HG02610 (cell line): Measurements from ENCODE around the gene HOXB4.
"Not testable (repeated sequence)": the region's sequence is repeated elsewhere in the genome, so short reads cannot be mapped to it uniquely, and the experiment has no call there.

Source experiments
- ATAC-seq: cut with Tn5 transposase; IDR thresholded peaks from one replicate; pipeline ENCODE4 v1.9.1; 2021; ENCODE audit warnings: mild to moderate bottlenecking, moderate library complexity; ENCODE audit not compliant: unreplicated experiment

The HOXB4 gene

DNA sequence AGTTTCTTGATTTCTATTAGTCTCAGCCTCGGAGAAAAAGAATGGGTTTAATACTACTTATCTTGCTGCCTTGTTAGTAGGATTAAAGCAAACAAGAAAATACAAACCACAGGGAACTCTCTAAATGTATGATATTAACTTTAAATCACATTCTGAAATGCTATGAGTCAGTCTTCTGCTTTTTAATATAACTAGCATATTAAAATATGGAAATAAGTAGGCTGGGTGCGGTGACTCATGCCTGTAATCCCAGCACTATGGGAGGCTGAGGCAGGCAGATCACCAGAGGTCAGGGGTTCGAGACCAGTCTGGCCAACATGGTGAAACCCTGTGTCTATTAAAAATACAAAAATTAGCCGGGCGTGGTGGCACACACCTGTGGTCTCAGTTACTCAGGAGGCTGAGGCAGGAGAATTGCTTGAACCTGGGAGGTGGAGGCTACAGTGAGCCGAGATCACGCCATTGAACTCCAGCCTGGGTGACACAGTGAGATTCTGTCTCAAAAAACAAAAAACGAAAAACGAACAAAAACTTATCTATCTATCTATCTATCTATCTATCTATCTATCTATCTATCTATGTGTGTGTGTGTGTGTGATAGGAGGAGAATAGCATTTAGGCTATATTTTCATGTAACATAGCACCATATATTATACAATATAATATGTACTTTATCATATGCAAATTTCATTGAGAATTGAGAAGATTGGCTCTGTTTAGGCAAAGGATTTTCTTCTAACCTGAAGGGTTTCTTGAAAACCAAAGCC lies 42.2 kb downstream of the HOXB4 start:
- not testable (repeated sequence) for ATAC-seq

GRCh38 chr17:48532261-48532660 lies 45.9 kb downstream of the HOXB4 start:
- no peak for ATAC-seq

GRCh38 chr17:48530887-48531272 lies 47.3 kb downstream of the HOXB4 start, which contains the start of gene HOXB1:
TSS of gene HOXB1 (minus strand) at chr17:48531011. CDS start at chr17:48530904, 107 bp downstream.
- no peak for ATAC-seq

GRCh38 chr17:48530208-48530886 lies 47.8 kb downstream of the HOXB4 start:
- no peak for ATAC-seq

DNA sequence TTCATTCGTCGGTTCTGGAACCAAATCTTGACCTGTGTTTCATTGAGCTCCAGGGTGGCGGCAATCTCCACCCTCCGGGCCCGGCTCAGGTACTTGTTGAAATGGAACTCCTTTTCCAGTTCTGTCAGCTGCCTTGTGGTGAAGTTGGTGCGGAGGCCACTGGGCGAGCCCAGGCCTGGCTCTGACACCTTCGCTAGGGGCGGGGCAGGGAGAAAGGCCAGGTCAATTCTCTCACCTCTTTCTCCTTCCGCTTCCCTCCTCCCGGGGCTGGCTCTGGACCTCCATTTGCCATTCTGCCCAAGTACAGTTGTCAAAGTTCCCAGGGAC lies 48.5 kb downstream of the HOXB4 start:
- no peak for ATAC-seq

DNA sequence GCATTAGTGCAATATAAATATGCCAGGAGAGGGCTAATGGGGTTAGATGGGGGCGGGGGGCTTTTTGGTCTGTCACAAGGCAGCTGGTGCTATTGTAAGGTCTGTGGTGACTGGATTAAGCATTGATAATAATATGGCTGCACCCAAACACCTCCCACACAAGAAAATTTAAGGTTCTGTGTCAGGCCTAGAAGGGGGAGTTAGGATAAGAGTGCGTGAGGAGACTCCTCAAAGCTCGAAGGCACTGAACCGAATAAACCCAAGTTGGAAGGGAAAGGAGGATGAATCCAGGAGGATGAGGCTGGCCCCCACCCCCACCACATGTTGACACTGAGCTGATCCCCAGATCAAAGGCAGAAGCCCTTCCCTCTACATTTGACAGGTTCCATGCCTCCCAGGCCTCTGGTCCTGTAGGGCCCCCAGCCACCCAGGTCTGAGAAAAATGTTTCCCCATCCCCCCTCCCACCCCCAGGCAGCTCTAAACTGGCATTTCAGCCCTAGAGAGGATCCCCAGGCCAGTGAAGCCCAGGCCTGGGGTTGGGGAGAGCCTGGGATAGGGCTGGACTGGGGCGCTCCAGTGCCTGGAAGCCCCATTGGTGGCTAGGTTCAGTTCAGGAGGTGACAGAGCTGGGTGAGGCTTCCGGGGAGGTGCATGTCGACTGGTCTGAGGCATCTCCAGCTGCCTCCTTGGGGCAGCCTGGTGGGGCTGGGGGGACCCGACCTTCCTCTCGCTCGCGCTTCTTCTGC lies 49.0 kb downstream of the HOXB4 start:
- ATAC-seq = no peak

- ATAC-seq = no peak
Measured at GRCh38 chr17:48528153-48528935, 49.8 kb downstream of the HOXB4 start.

GRCh38 chr17:48527547-48527932 lies 50.6 kb downstream of the HOXB4 start:
- no peak for ATAC-seq

GRCh38 chr17:48526608-48527546 lies 51.3 kb downstream of the HOXB4 start:
- ATAC-seq = no peak
